ENCODE data around the gene TPM1.
A peak's percentile ranks its signal among the peaks of the same experiment; 100 is the strongest.

Gene TPM1

GRCh38 chr15:63043335-63044076, 959 bp downstream of the TPM1 start:
- no peak for DNase-seq

- no peak for DNase-seq
Observed at GRCh38 chr15:63044077-63044644, 1.6 kb downstream of the TPM1 start.

GRCh38 chr15:63044645-63045464, 2.3 kb downstream of the TPM1 start:
- no peak for DNase-seq

GRCh38 chr15:63045465-63045840, 2.9 kb downstream of the TPM1 start:
- DNase-seq = no peak

GRCh38 chr15:63045879-63046278, 3.3 kb downstream of the TPM1 start:
- DNase-seq = no peak

GRCh38 chr15:63046917-63047760, 4.6 kb downstream of the TPM1 start:
- DNase-seq = no peak

GRCh38 chr15:63047792-63048114, 5.2 kb downstream of the TPM1 start:
- no peak for DNase-seq

- peak; percentile 94 for DNase-seq
Observed at GRCh38 chr15:63048115-63048775, 5.7 kb downstream of the TPM1 start.

GRCh38 chr15:63048776-63049665, 6.5 kb downstream of the TPM1 start:
- peak; percentile 73 for DNase-seq

- no peak for DNase-seq
Observed at GRCh38 chr15:63049783-63050371, 7.3 kb downstream of the TPM1 start.

GRCh38 chr15:63050731-63051155, 8.2 kb downstream of the TPM1 start:
- no peak for DNase-seq

GRCh38 chr15:63051156-63052066, 8.9 kb downstream of the TPM1 start:
- no peak for DNase-seq

- no peak for DNase-seq
Observed at GRCh38 chr15:63052077-63052841, 9.7 kb downstream of the TPM1 start.

- no peak for DNase-seq
Observed at GRCh38 chr15:63052961-63053698, 10.6 kb downstream of the TPM1 start.

- no peak for DNase-seq
Observed at GRCh38 chr15:63054281-63054683, 11.7 kb downstream of the TPM1 start.

GRCh38 chr15:63054985-63055384, 12.4 kb downstream of the TPM1 start:
- no peak for DNase-seq

- no peak for DNase-seq
Observed at GRCh38 chr15:63056829-63057228, 14.3 kb downstream of the TPM1 start.
